HUES6 (cell line): Measurements from ENCODE around the gene INPP4B.

Experiments
- H3K27ac ChIP-seq: 2 replicates; pipeline ENCODE4 v1.7.0; 2013; ENCODE audit warnings: low read depth, mild to moderate bottlenecking, low read length, inconsistent platforms
- H3K27me3 ChIP-seq: 2 replicates; pipeline ENCODE4 v1.6.1; 2013; ENCODE audit warnings: low read length; ENCODE audit not compliant: control insufficient read depth, insufficient read depth
- H3K36me3 ChIP-seq: 2 replicates; pipeline ENCODE4 v1.6.1; 2013; ENCODE audit warnings: low read length; ENCODE audit not compliant: control insufficient read depth, insufficient read depth
- H3K4me1 ChIP-seq: 2 replicates; pipeline ENCODE4 v1.6.1; 2013; ENCODE audit warnings: low read length; ENCODE audit not compliant: control insufficient read depth, insufficient read depth
- H3K4me3 ChIP-seq: 2 replicates; pipeline ENCODE4 v1.5.1; 2013; ENCODE audit warnings: low read depth, low read length
- H3K9ac ChIP-seq: one replicate; pipeline ENCODE4 v1.6.1; 2013; ENCODE audit warnings: mild to moderate bottlenecking, low read length
- H3K9me3 ChIP-seq: 2 replicates; pipeline ENCODE4 v1.6.1; 2013; ENCODE audit warnings: low read depth, low read length; ENCODE audit not compliant: control insufficient read depth, insufficient read depth

The INPP4B gene

GRCh38 chr4:142858446-142858845 lies 12.3 kb upstream of the INPP4B start:
- Histone ChIP-seq H3K9ac (no peak overlapping the region), H3K9me3 (no peaks in the 10 kb centered on the region)

GRCh38 chr4:142856576-142856975 lies 10.5 kb upstream of the INPP4B start:
- Histone ChIP-seq H3K27me3 (no peaks in the 10 kb centered on the region), H3K9ac (no peak overlapping the region), H3K27ac (no peak overlapping the region), H3K9me3 (no peaks in the 10 kb centered on the region), H3K36me3 (no peaks in the 10 kb centered on the region), H3K4me3 (no peak overlapping the region), H3K4me1 (no peaks in the 10 kb centered on the region)

More at GRCh38 chr4:142858446-142858845, 12.3 kb upstream of the INPP4B start:
- Histone ChIP-seq H3K27ac (no peak overlapping the region), H3K4me1 (no peaks in the 10 kb centered on the region), H3K27me3 (no peaks in the 10 kb centered on the region), H3K36me3 (no peaks in the 10 kb centered on the region), H3K4me3 (no peak overlapping the region)

DNA sequence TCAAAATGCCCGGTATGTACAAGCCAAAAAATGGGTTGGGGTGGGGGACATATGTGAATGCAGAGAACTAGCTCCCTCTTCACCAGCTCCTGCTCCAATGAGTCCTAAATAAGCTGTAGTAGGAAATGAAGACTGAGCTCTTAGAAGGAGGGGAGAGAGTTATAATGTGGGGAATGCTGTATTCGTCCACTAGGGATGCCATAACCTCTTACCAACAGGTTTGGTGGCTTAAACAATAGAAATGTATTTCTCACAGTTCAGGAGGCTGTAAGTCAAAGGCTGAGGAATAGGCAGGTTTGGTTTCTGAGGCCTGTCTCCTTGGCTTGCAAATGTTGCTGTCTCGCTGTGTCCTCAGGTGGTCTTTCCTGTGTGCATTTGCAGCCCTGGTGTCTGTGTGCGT lies 4.4 kb upstream of the INPP4B start:
- Histone ChIP-seq H3K36me3 (no peaks in the 10 kb centered on the region), H3K27ac (no peak overlapping the region), H3K4me3 (no peak overlapping the region), H3K9ac (no peak overlapping the region), H3K27me3 (peaks cover 44% of the 10 kb centered on the region), H3K9me3 (no peaks in the 10 kb centered on the region), H3K4me1 (peaks cover 5% of the 10 kb centered on the region; the same call in 1 of the 2 replicates)

DNA sequence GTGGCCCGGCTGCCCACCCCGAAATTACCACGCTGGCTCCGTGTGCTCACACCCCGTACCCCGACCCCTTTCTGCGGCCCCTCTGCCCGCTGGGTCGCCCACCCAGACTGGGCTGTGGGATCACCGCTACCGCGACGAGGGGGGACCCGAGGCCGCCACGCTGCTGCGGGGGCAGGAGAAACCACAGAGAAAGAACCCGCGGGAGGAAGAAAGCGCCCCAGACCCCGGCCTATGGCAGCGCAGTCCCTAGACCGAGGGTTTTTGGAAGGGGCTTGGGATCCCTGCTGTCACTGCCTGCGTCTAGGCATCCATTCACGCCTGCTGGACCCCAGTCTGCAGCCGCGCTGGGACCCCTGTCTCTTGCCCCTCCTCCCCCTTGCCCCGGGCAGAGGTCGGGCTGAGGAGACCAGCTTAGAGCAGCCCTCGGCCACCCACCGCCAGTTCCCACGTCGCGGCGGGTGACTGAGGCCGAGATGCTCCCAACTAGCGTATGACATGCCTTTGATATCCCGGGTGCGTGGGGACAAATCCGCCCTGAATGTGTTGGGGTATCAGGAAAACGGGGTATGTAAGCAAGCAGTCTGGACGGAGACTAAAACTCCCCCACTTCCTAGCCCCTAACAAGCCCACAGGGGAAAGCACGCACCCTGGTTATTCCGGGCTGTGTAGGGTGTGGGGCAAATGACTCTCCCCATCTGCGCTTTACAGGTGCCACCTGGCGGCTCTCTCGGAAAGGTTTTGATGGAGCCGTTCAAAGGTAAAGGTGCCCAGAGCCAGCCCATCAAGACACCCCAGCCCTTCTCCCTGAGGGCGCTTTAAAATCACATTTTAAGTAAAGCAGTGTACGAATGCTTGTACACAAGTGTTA lies 862 bp upstream of the INPP4B start:
- Histone ChIP-seq H3K27ac (no peak overlapping the region), H3K27me3 (peaks cover 67% of the 10 kb centered on the region)

DNA sequence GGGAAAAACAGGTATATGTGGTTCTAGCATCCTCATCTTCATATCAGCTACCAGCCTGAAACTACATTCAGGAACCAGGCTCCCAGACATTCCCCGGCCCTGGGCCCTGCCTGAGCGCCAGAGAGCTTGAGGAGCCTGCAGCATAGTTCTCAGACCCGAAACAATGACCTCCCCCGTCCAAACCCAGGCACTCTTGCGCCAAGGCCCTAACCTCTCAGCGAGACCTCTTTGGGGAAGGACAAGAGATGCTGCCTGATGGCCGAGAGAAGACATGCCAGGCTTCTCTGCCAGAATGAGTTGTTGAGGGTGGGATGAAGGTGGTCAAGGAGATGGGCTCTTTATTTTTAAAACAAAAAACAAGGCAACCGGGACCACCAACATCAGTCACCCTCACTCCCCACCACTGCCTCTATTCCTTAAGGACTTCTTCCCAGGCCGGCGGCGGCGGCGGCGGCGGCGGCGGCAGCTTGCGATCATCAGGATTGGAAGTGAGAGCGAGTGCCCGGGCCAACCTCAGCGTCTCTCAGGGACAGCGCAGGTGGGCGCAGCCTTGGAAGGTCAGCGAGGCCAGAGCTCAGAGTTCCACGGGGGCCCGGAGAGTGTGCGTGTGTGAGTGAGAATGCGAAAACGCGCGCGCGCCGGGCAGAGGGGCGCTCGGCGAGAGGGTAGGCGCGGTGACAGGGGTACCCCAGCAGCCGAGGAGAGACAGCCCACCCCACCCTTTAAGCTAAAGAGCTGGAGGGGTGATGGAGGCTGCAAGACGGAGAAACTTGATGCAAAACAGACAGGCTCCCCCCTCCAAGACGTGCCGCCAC lies 601 bp downstream of the INPP4B start:
- H3K27ac ChIP-seq: no peak overlapping the region
- peak overlapping the region; percentile 68 for H3K4me3 ChIP-seq
- peaks cover 5% of the 10 kb centered on the region; the same call in 1 of the 2 replicates for H3K4me1 ChIP-seq
- H3K36me3 ChIP-seq: no peaks in the 10 kb centered on the region
- H3K27me3 ChIP-seq: peaks cover 67% of the 10 kb centered on the region
- no peaks in the 10 kb centered on the region for H3K9me3 ChIP-seq
- H3K9ac ChIP-seq: no peak overlapping the region

More for the DNA sequence above, 862 bp upstream of the INPP4B start:
- Histone ChIP-seq H3K9me3 (no peaks in the 10 kb centered on the region), H3K4me1 (peaks cover 5% of the 10 kb centered on the region; the same call in 1 of the 2 replicates), H3K9ac (no peak overlapping the region), H3K36me3 (no peaks in the 10 kb centered on the region), H3K4me3 (peak overlapping the region; percentile 68)

GRCh38 chr4:142844782-142845181 lies 1.3 kb downstream of the INPP4B start:
- H3K27me3 ChIP-seq: peaks cover 66% of the 10 kb centered on the region
- H3K9me3 ChIP-seq: no peaks in the 10 kb centered on the region
- no peak overlapping the region for H3K4me3 ChIP-seq

GRCh38 chr4:142840516-142841123 lies 5.5 kb downstream of the INPP4B start:
- Histone ChIP-seq H3K27me3 (peaks cover 25% of the 10 kb centered on the region), H3K4me3 (no peak overlapping the region), H3K4me1 (no peaks in the 10 kb centered on the region), H3K9me3 (no peaks in the 10 kb centered on the region), H3K9ac (no peak overlapping the region), H3K27ac (no peak overlapping the region), H3K36me3 (no peaks in the 10 kb centered on the region)

More at GRCh38 chr4:142844782-142845181, 1.3 kb downstream of the INPP4B start:
- Histone ChIP-seq H3K27ac (no peak overlapping the region), H3K4me1 (peaks cover 5% of the 10 kb centered on the region; the same call in 1 of the 2 replicates), H3K9ac (no peak overlapping the region), H3K36me3 (no peaks in the 10 kb centered on the region)

DNA sequence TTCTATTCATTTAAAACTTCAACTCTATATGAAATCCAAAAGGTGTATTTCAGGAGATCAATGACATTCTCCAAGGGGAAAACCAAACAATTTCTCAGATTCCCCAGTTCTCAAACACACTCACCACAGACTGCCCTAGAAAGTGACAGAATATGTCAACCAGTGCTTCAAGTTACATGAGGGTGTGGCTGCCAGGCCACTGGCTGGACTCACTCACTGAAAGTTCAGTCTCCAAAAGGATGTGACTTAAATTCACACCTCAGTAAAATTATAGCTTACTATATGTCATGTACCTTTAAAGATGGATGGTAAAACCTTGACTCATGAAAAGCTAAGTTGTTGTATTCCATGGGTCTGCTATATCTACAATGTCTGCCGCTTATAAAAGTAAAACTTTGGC lies 7.3 kb downstream of the INPP4B start:
- no peak overlapping the region for H3K4me3 ChIP-seq
- H3K9ac ChIP-seq: no peak overlapping the region
- no peaks in the 10 kb centered on the region for H3K9me3 ChIP-seq
- no peak overlapping the region for H3K27ac ChIP-seq
- no peaks in the 10 kb centered on the region for H3K4me1 ChIP-seq
- H3K27me3 ChIP-seq: peaks cover 6% of the 10 kb centered on the region
- H3K36me3 ChIP-seq: no peaks in the 10 kb centered on the region

- H3K9me3 ChIP-seq: no peaks in the 10 kb centered on the region
- H3K36me3 ChIP-seq: no peaks in the 10 kb centered on the region
- no peak overlapping the region for H3K9ac ChIP-seq
- H3K27ac ChIP-seq: no peak overlapping the region
- no peaks in the 10 kb centered on the region for H3K27me3 ChIP-seq
- H3K4me1 ChIP-seq: peaks cover 5% of the 10 kb centered on the region; the same call in 1 of the 2 replicates
- H3K4me3 ChIP-seq: no peak overlapping the region
These were observed 14.1 kb downstream of the INPP4B start for GRCh38 chr4:142832022-142832421.

GRCh38 chr4:142826503-142827241 lies 19.4 kb downstream of the INPP4B start:
- no peak overlapping the region for H3K9ac ChIP-seq
- H3K4me1 ChIP-seq: no peaks in the 10 kb centered on the region; the same call in 1 of the 2 replicates
- H3K36me3 ChIP-seq: no peaks in the 10 kb centered on the region
- no peak overlapping the region for H3K4me3 ChIP-seq
- no peak overlapping the region for H3K27ac ChIP-seq
- H3K27me3 ChIP-seq: no peaks in the 10 kb centered on the region
- H3K9me3 ChIP-seq: no peaks in the 10 kb centered on the region
